Subcutaneous adipose tissue (tissue), 4 donors: ENCODE results near the gene SLC13A3. TPM values are rescaled to one million over a fixed set of nuclear protein-coding genes. Genes with fewer than 3 reads are reported as not detected.

Experiments used
- CTCF ChIP-seq: fragments of 450-650 bp; IDR thresholded peaks from one replicate; pipeline ENCODE4 v1.5.1; 2016; ENCODE audit warnings: low read depth, mild to moderate bottlenecking, control low read depth, antibody characterized with exemption, moderate library complexity
- total RNA-seq, 4 donors: library from RNA; depleted of rRNA; stranded (reverse); fragments of >200 nt; gene quantifications; one replicate each; pipeline ENCODE4 v1.1.0, GENCODE V29; 2016

SLC13A3 gene
- total RNA-seq, 4 donors from 2014 or later = 0.88 to 4.3 (median 1.5) TPM

GRCh38 chr20:46546936-46547335 lies 104.3 kb downstream of the SLC13A3 start:
- no peak for TF ChIP-seq CTCF

GRCh38 chr20:46546298-46546697 lies 105.0 kb downstream of the SLC13A3 start:
- TF ChIP-seq CTCF = no peak

GRCh38 chr20:46545827-46546138 lies 105.5 kb downstream of the SLC13A3 start:
- TF ChIP-seq CTCF = no peak

- no peak for TF ChIP-seq CTCF
Measured at GRCh38 chr20:46545077-46545826, 106.0 kb downstream of the SLC13A3 start.

- TF ChIP-seq CTCF = no peak
Measured at GRCh38 chr20:46544576-46544975, 106.7 kb downstream of the SLC13A3 start.

GRCh38 chr20:46543959-46544358 lies 107.3 kb downstream of the SLC13A3 start:
- TF ChIP-seq CTCF = no peak

GRCh38 chr20:46543033-46543432 lies 108.2 kb downstream of the SLC13A3 start:
- no peak for TF ChIP-seq CTCF
